ENCODE data around the gene ADAMTS17. TPM values are rescaled to one million over a fixed set of nuclear protein-coding genes. Genes with fewer than 3 reads are reported as not detected.

The ADAMTS17 gene
- total RNA-seq, 4 donors from 2014 or later = 6.0 to 17.6 (median 8.2) TPM

- DNase-seq = no peak
- TF ChIP-seq CTCF (IDR thresholded peaks at IDR 0.05) = no peak
- TF ChIP-seq POLR2A (IDR thresholded peaks at IDR 0.05) = no peak
- no peak for TF ChIP-seq POLR2AphosphoS5 (IDR thresholded peaks at IDR 0.05)
- TF ChIP-seq EP300 (IDR thresholded peaks at IDR 0.05; ENCODE audit: low read depth) = no peak
- Histone ChIP-seq H3K36me3 (no peaks in the 10 kb centered on the region), H3K9me3 (no peaks in the 10 kb centered on the region), H3K4me3 (no peak overlapping the region), H3K27ac (no peak overlapping the region), H3K4me1 (no peaks in the 10 kb centered on the region), H3K27me3 (no peaks in the 10 kb centered on the region)
- WGBS, 2 donors (ENCODE audit: low coverage in 1 of 2) = 65 to 100% methylated on average over 1 to 6 of the region's 6 CpGs
- intact Hi-C loops (cut with DNase I; ENCODE audit: low total_unique reads) (no loop called here), in situ Hi-C loops (cut with MboI; ENCODE audit: low pct_ligation_motif_present in 1 of 4, low pct_unique_long_range_greater_than_20kb in 1 of 4, low sequenced_read_pairs in 3 of 4) (no loop called here)
These were observed 320.1 kb downstream of the ADAMTS17 start for GRCh38 chr15:100021653-100022052.

- intact Hi-C loops (cut with DNase I; ENCODE audit: low total_unique reads) = no loop called here
- no peak overlapping the region for H3K27ac ChIP-seq
These were observed 321.2 kb downstream of the ADAMTS17 start for GRCh38 chr15:100020614-100021013.

GRCh38 chr15:100020189-100020588, 321.6 kb downstream of the ADAMTS17 start:
- Histone ChIP-seq H3K27me3 (no peaks in the 10 kb centered on the region), H3K27ac (no peak overlapping the region), H3K36me3 (no peaks in the 10 kb centered on the region), H3K4me1 (no peaks in the 10 kb centered on the region), H3K9me3 (no peaks in the 10 kb centered on the region), H3K4me3 (no peak overlapping the region)
- TF ChIP-seq POLR2A (IDR thresholded peaks at IDR 0.05) (no peak), EP300 (IDR thresholded peaks at IDR 0.05; ENCODE audit: low read depth) (no peak), CTCF (IDR thresholded peaks at IDR 0.05) (no peak), POLR2AphosphoS5 (IDR thresholded peaks at IDR 0.05) (no peak)
- 86% methylated on average over 6 of the region's 6 CpGs; no CpG with 5 or more reads in 1 of the 2 donors for WGBS, 2 donors (ENCODE audit: low coverage in 1 of 2)
- DNase-seq = no peak
- intact Hi-C loops (cut with DNase I; ENCODE audit: low total_unique reads) = no loop called here
- in situ Hi-C loops (cut with MboI; ENCODE audit: low pct_ligation_motif_present in 1 of 4, low pct_unique_long_range_greater_than_20kb in 1 of 4, low sequenced_read_pairs in 3 of 4) = no loop called here

More at GRCh38 chr15:100020614-100021013, 321.2 kb downstream of the ADAMTS17 start:
- DNase-seq = no peak
- no peak for TF ChIP-seq CTCF (IDR thresholded peaks at IDR 0.05)
- no peak for TF ChIP-seq POLR2AphosphoS5 (IDR thresholded peaks at IDR 0.05)
- no peak for TF ChIP-seq EP300 (IDR thresholded peaks at IDR 0.05; ENCODE audit: low read depth)
- in situ Hi-C loops (cut with MboI; ENCODE audit: low pct_ligation_motif_present in 1 of 4, low pct_unique_long_range_greater_than_20kb in 1 of 4, low sequenced_read_pairs in 3 of 4) = no loop called here
- Histone ChIP-seq H3K4me3 (no peak overlapping the region), H3K9me3 (no peaks in the 10 kb centered on the region), H3K36me3 (no peaks in the 10 kb centered on the region), H3K4me1 (no peaks in the 10 kb centered on the region), H3K27me3 (no peaks in the 10 kb centered on the region)
- WGBS, 2 donors (ENCODE audit: low coverage in 1 of 2) = 92 to 95% methylated on average over 5 to 6 of the region's 6 CpGs

GRCh38 chr15:100019601-100020000, 322.2 kb downstream of the ADAMTS17 start:
- H3K9me3 ChIP-seq = no peaks in the 10 kb centered on the region
- no peak overlapping the region for H3K27ac ChIP-seq
- H3K4me1 ChIP-seq = no peaks in the 10 kb centered on the region
- H3K36me3 ChIP-seq = no peaks in the 10 kb centered on the region
- intact Hi-C loops (cut with DNase I; ENCODE audit: low total_unique reads) (no loop called here), in situ Hi-C loops (cut with MboI; ENCODE audit: low pct_ligation_motif_present in 1 of 4, low pct_unique_long_range_greater_than_20kb in 1 of 4, low sequenced_read_pairs in 3 of 4) (no loop called here)
- H3K27me3 ChIP-seq = no peaks in the 10 kb centered on the region
- DNase-seq = no peak
- H3K4me3 ChIP-seq = no peak overlapping the region
- TF ChIP-seq POLR2A (IDR thresholded peaks at IDR 0.05) (no peak), CTCF (IDR thresholded peaks at IDR 0.05) (no peak), EP300 (IDR thresholded peaks at IDR 0.05; ENCODE audit: low read depth) (no peak), POLR2AphosphoS5 (IDR thresholded peaks at IDR 0.05) (no peak)
- 82 to 88% methylated on average over 6 of the region's 6 CpGs for WGBS, 2 donors (ENCODE audit: low coverage in 1 of 2)
